C4-2B (cell line): ENCODE measurements around the gene MYL5.

Source experiments
- CTCF ChIP-seq: fragments of 450-650 bp; conservative IDR thresholded peaks from 2 replicates; pipeline ENCODE4 v1.5.1; 2017; ENCODE audit warnings: mild to moderate bottlenecking
- ZFX ChIP-seq: fragments of 450-650 bp; IDR thresholded peaks from 2 replicates; pipeline ENCODE4 v1.6.1; 2017

DNA sequence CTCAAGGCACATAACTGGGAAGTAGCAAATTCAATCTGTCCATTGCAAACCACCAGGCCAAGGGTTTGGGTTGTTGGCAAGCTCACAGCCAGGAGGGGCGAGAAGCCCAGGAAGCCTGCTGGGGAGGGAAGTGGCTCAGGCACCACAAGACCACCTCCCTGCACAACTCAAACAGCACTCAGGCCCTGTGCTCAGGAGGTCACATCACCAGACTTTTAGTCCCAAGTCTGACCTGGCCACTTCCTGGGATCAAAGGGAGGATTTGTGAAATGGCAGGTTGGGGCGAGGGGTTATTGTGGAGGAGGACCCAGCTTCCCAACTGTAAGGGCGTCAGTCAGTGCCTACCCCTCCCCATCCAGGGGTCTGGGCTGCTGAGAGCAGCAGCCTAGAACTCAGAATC is 2.6 kb upstream of the MYL5 start:
- TF ChIP-seq CTCF (no peak), ZFX (no peak)
